ENCODE measurements around the gene RGS4.

RGS4 gene

DNA sequence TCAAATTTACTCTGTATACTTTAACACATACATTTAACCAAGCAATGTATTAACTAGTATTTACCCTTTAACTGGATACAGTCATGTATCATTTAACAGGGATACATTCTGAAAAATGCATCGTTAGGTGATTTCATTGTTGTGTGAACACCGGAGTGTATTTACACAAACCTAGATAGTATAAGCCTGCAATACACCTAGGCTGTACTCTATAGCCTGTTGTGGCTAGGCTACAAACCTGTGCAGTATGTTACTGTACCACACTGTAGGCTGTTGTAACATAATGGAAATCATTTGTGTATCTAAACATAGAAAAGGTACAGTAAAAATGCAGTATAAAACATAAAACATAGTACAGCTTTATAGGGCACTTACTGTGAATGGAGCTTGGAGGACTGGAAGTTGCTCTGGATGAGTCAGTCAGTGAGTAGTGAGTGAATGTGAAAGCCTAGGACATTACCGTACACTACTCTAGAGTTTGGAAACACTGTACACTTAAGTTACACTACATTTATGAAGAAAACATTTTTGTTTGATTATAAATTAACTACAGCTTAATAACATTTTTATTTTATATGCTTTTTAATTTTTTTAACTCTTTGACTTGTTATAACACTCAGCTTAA lies 21.3 kb downstream of the RGS4 start:
- ChIA-PET POLR2A (no interaction called here), CTCF (interaction anchor here (0.9 to 1.1 kb wide), 2 partner anchors 18 kb away, joined by 3 to 4 read pairs; no protein-coding TSS in a partner anchor)
- DNase-seq (ENCODE audit: extremely low spot score) = no peak
- TF ChIP-seq, protein P1, sequence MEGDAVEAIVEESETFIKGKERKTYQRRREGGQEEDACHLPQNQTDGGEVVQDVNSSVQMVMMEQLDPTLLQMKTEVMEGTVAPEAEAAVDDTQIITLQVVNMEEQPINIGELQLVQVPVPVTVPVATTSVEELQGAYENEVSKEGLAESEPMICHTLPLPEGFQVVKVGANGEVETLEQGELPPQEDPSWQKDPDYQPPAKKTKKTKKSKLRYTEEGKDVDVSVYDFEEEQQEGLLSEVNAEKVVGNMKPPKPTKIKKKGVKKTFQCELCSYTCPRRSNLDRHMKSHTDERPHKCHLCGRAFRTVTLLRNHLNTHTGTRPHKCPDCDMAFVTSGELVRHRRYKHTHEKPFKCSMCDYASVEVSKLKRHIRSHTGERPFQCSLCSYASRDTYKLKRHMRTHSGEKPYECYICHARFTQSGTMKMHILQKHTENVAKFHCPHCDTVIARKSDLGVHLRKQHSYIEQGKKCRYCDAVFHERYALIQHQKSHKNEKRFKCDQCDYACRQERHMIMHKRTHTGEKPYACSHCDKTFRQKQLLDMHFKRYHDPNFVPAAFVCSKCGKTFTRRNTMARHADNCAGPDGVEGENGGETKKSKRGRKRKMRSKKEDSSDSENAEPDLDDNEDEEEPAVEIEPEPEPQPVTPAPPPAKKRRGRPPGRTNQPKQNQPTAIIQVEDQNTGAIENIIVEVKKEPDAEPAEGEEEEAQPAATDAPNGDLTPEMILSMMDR (IDR thresholded peaks at IDR 0.05; ENCODE audit: control extremely low read depth, extremely low read depth, low read depth, missing control alignments) = no peak

DNA sequence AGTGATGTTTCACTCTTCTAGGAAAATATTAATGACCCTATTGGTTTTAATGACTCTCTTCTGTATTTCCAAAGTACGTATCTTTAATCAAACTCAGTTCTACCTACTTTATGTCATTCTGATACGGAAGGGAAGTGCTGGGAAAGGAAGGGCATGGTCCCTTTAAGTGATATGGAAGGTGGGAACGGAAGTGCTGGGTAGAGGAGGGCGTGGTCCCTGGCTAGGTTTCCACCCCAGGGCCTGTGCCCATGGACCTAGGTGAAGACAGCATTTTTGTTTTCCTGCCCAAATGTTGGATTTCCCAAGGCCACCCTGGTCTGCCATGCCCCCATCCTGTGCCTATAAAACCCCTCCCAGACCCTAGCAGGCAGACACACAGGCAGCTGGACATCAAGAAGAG lies 24.0 kb downstream of the RGS4 start:
- no peak for DNase-seq (ENCODE audit: extremely low spot score)
- TF ChIP-seq, protein P1 (IDR thresholded peaks at IDR 0.05; ENCODE audit: control extremely low read depth, extremely low read depth, low read depth, missing control alignments) = no peak
- POLR2A ChIA-PET = no interaction called here
- CTCF ChIA-PET = interaction anchor here (1.0 kb wide), 1 partner anchor 21 kb away, joined by 3 read pairs; no protein-coding TSS in a partner anchor

DNA sequence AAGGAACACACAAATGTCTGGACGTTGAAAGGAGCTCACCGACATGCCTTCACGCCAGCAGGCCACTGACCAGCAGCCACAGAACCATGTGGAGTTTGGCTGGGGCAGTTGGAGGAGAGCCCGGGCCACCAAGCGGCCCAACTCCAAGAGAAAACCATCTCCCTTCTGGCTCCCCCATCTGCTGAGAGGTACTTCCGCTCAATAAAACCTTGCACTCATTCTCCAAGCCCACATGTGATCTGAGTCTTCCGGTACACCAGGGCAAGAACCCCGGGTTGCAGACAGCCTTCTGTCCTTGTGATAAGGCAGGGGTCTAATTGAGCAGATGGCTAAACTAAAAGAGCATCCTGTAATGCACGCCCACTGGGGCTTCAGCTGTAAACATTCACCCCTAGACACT lies 24.4 kb downstream of the RGS4 start:
- TF ChIP-seq, protein P1 (IDR thresholded peaks at IDR 0.05; ENCODE audit: control extremely low read depth, extremely low read depth, low read depth, missing control alignments) = no peak
- ChIA-PET POLR2A (no interaction called here), CTCF (interaction anchor here (1.0 kb wide), 1 partner anchor 21 kb away, joined by 3 read pairs; no protein-coding TSS in a partner anchor)
- no peak for DNase-seq (ENCODE audit: extremely low spot score)

DNA sequence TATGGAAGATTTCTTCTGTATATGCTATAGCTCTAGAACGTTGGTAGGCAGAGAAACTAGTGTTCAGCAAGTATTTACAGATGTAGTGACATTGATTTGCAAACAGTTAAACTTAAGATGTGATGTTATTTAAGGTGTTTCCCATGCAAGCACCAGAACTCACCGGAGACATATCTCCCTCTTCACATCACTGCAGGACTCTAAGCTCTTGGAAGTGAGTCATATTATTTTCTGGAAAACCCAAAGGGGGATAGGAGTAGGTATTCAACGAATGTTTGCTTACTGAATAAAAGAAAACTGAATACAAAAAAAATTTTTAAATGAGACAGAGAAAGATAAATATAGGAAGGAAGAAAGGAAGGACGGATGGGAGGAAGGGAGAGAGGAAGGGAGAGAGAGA lies 25.0 kb downstream of the RGS4 start:
- no peak for DNase-seq (ENCODE audit: extremely low spot score)
- POLR2A ChIA-PET = no interaction called here
- TF ChIP-seq, protein P1 (IDR thresholded peaks at IDR 0.05; ENCODE audit: control extremely low read depth, extremely low read depth, low read depth, missing control alignments) = no peak
- CTCF ChIA-PET = no interaction called here

DNA sequence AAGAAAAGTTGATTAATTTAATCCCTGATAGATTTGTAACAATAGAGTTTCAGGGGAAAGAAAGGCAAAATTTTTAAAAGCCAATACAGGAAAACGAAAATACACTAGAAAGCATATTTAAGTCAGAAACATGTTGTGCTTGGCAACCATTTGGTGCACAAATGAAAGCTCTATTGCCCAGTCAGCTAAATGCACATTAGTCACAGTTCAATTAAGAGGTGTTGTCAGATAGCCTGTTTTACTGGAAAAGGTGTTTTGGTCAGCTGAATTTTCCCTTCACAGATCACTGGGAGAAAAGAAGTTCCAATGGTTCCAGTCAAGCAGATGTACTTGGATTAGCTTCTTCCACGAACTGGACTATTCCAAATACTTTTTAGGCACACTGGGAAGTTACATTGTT lies 25.4 kb downstream of the RGS4 start:
- TF ChIP-seq, protein P1 (IDR thresholded peaks at IDR 0.05; ENCODE audit: control extremely low read depth, extremely low read depth, low read depth, missing control alignments) = no peak
- ChIA-PET POLR2A (no interaction called here), CTCF (no interaction called here)
- no peak for DNase-seq (ENCODE audit: extremely low spot score)

DNA sequence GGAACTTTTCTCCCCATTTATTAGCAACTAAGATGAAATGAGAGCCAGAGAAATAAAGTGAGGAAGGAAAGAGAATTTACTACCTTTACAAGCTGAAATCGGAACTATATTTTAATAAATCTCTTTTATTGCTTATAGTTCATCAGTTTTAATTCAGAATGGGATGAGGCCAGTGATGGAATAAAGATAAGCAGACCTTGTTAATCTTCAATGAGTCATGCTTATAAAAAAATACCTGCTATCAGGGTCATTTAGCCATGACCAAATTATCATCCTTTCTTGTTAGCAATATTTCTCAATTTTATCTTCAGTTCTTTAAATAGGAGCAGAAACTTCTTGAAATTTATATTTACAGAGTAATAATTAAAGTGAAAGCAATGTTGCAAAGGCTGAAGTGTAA lies 26.1 kb downstream of the RGS4 start:
- TF ChIP-seq, protein P1 (IDR thresholded peaks at IDR 0.05; ENCODE audit: control extremely low read depth, extremely low read depth, low read depth, missing control alignments) = no peak
- ChIA-PET POLR2A (no interaction called here), CTCF (no interaction called here)
- DNase-seq (ENCODE audit: extremely low spot score) = no peak
